ENCODE measurements around the gene FKBP2. TPM values are rescaled to one million over a fixed set of nuclear protein-coding genes. Genes with fewer than 3 reads are reported as not detected.
A peak's percentile ranks its signal among the peaks of the same experiment; 100 is the strongest.

The FKBP2 gene
- total and polyA plus RNA-seq, 2 of the 13 experiments (the other 11 are each of a cell fraction or from before 2014, with no cell fraction given), result 30.1 to 53.3 TPM

GRCh38 chr11:64230171-64230984, 10.5 kb upstream of the FKBP2 start, which contains the start of gene DNAJC4 (continued):
- peak; percentile 44; the same call in 1 of the 2 replicates for TF ChIP-seq ZNF430 (CRISPR knock-in tag; IDR thresholded peaks at IDR 0.05)
- no peak for TF ChIP-seq TRAFD1 (CRISPR knock-in tag; IDR thresholded peaks at IDR 0.05; ENCODE audit: borderline replicate concordance)
- peak; percentile 54 for TF ChIP-seq THAP11 (CRISPR knock-in tag; IDR thresholded peaks at IDR 0.05)
- peak; percentile 85 for TF ChIP-seq ZBTB7B (CRISPR knock-in tag; IDR thresholded peaks at IDR 0.05)
- TF ChIP-seq ZSCAN5A (CRISPR knock-in tag; IDR thresholded peaks at IDR 0.05; ENCODE audit: borderline replicate concordance), result peak; percentile 58; the same call in 1 of the 2 replicates
- 0 out of 2 replicates have a peak, but pooled peaks have one; percentile 23 for TF ChIP-seq ZNF296 (CRISPR knock-in tag; conservative IDR thresholded peaks at IDR 0.05)

GRCh38 chr11:64230985-64231365, 9.9 kb upstream of the FKBP2 start:
- FAIRE-seq (peak; percentile 18), DNase-seq (ENCODE audit: low spot score) (no peak), ATAC-seq (no peak)
- WGBS (ENCODE audit: low lambda C conversion rate), result 13% methylated on average over 2 of the region's 8 CpGs
- no peaks in the 10 kb centered on the region for H3K27me3 ChIP-seq (ENCODE audit: control insufficient read depth in 1 of 2, insufficient read depth in 2 of 2, low read length in 2 of 2)
- H2AFZ ChIP-seq (ENCODE audit: low read length), result no peak overlapping the region
- H3K27ac ChIP-seq (ENCODE audit: extremely low read length, insufficient read depth, low read length), result peak overlapping the region; percentile 75
- BruUV-seq (replicated peaks), result no TSS peak
- no peak for TF ChIP-seq THYN1 (CRISPR knock-in tag; IDR thresholded peaks at IDR 0.05; ENCODE audit: borderline replicate concordance, low read depth)
- no peak for TF ChIP-seq DNMT1 (CRISPR knock-in tag; IDR thresholded peaks at IDR 0.05)
- no peak for TF ChIP-seq CTCF (CRISPR knock-in tag; IDR thresholded peaks at IDR 0.05)
- TF ChIP-seq NR3C1 (CRISPR knock-in tag; IDR thresholded peaks at IDR 0.05), result no peak
- no peak for TF ChIP-seq RFX5 (IDR thresholded peaks at IDR 0.05; ENCODE audit: low read depth, low read length)
- H3K9me3 ChIP-seq (ENCODE audit: low read length), result no peaks in the 10 kb centered on the region
- H3K4me2 ChIP-seq (ENCODE audit: low read depth, low read length), result peak overlapping the region; percentile 88
- peaks cover 64% of the 10 kb centered on the region for H3K4me1 ChIP-seq (ENCODE audit: insufficient read depth, low read length)
- in situ Hi-C loops (cut with HindIII; ENCODE audit: extremely low pct_ligation_motif_present, low pct_unique_long_range_greater_than_20kb), result no loop called here
- peak overlapping the region; percentile 80 for H3K9ac ChIP-seq (ENCODE audit: insufficient read depth, low read depth, low read length)
- ChIA-PET CTCF (ENCODE audit: low intra/inter-chr PET ratio, low total read pairs) (no interaction called here), POLR2A (interaction anchor here (1.0 to 2.6 kb wide), 2 partner anchors 10 to 39 kb away, joined by 4 to 8 read pairs; partner anchors contain the start of gene FKBP2)
- intact Hi-C loops (cut with micrococcal nuclease; ENCODE audit: unreplicated experiment), result no loop called here
- peak overlapping the region; percentile 94 to 96 (median 95) for H3K4me3 ChIP-seq (replicated peaks in 1 of 3; ENCODE audit: insufficient read depth in 1 of 3, low read depth in 2 of 3, low read length in 3 of 3)
- no peaks in the 10 kb centered on the region for H4K20me1 ChIP-seq (ENCODE audit: insufficient read depth, low read length)
- H3K36me3 ChIP-seq (replicated peaks in 1 of 2; ENCODE audit: control insufficient read depth in 1 of 2, insufficient read depth in 2 of 2, low read length in 2 of 2), result no peaks in the 10 kb centered on the region
- H3K79me2 ChIP-seq (ENCODE audit: insufficient read depth, low read length), result peaks cover 3% of the 10 kb centered on the region

Data from HepG2 (cell line).